Astrocyte (in vitro differentiated cells and primary cell): ENCODE measurements around the gene AUTS2. TPM values are rescaled to one million over a fixed set of nuclear protein-coding genes. Genes with fewer than 3 reads are reported as not detected.
A peak's percentile ranks its signal among the peaks of the same experiment; 100 is the strongest.

Experiments used
- DNase-seq: peaks from one replicate; pipeline ENCODE4 v3.0.0-alpha.2; 2010; ENCODE audit warnings: low read depth
- FAIRE-seq: peaks from 2 replicates; lab custom pipeline; 2011; peaks lifted over from hg19 to GRCh38; lab: Jason Lieb, UNC
- H2AFZ ChIP-seq: 2 replicates; pipeline ENCODE4 v1.6.0; 2012; ENCODE audit warnings: low read depth, low read length, inconsistent platforms
- H3K27ac ChIP-seq: 2 replicates; pipeline ENCODE4 v1.5.1; 2011; ENCODE audit warnings: low read depth, low read length, inconsistent platforms
- H3K27me3 ChIP-seq: 2 replicates; pipeline ENCODE4 v1.6.0; 2011; ENCODE audit warnings: low read length, inconsistent platforms; ENCODE audit not compliant: insufficient read depth
- H3K36me3 ChIP-seq: 2 replicates; pipeline ENCODE4 v1.5.1; 2011; ENCODE audit warnings: low read length, inconsistent platforms; ENCODE audit not compliant: insufficient read depth
- H3K4me1 ChIP-seq: 2 replicates; pipeline ENCODE4 v1.5.1; 2011; ENCODE audit warnings: low read length, inconsistent platforms; ENCODE audit not compliant: insufficient read depth
- H3K4me2 ChIP-seq: 2 replicates; pipeline ENCODE4 v1.6.0; 2012; ENCODE audit warnings: low read length, inconsistent platforms
- H3K4me3 ChIP-seq: 2 replicates; pipeline ENCODE4 v1.5.1; 2011; ENCODE audit warnings: low read depth, mild to moderate bottlenecking, low read length, inconsistent platforms; ENCODE audit not compliant: insufficient read depth
- H3K79me2 ChIP-seq: 2 replicates; pipeline ENCODE4 v1.6.0; 2012; ENCODE audit warnings: mild to moderate bottlenecking, low read length, inconsistent platforms; ENCODE audit not compliant: insufficient read depth
- H3K9ac ChIP-seq: 2 replicates; pipeline ENCODE4 v1.6.0; 2012; ENCODE audit warnings: mild to moderate bottlenecking, low read length, inconsistent platforms
- H3K9me3 ChIP-seq: 2 replicates; pipeline ENCODE4 v1.5.1; 2012; ENCODE audit warnings: low read depth, mild to moderate bottlenecking, low read length, inconsistent platforms; ENCODE audit not compliant: insufficient read depth
- H4K20me1 ChIP-seq: 2 replicates; pipeline ENCODE4 v1.6.0; 2012; ENCODE audit warnings: low read length, inconsistent platforms; ENCODE audit not compliant: insufficient read depth
- H3K27ac Mint-ChIP-seq: one replicate; pipeline ENCODE4 v1.8.0; 2021; ENCODE audit warnings: mild to moderate bottlenecking, mixed read lengths; ENCODE audit not compliant: unreplicated experiment
- H3K27me3 Mint-ChIP-seq: one replicate; pipeline ENCODE4 v1.8.0; 2021; ENCODE audit warnings: low read depth, mixed read lengths; ENCODE audit not compliant: unreplicated experiment
- H3K36me3 Mint-ChIP-seq: one replicate; pipeline ENCODE4 v1.8.0; 2021; ENCODE audit warnings: low read depth, mixed read lengths; ENCODE audit not compliant: unreplicated experiment
- H3K4me1 Mint-ChIP-seq: one replicate; pipeline ENCODE4 v1.8.0; 2021; ENCODE audit warnings: low read depth, mixed read lengths; ENCODE audit not compliant: unreplicated experiment
- H3K4me3 Mint-ChIP-seq: one replicate; pipeline ENCODE4 v1.8.0; 2021; ENCODE audit warnings: mild to moderate bottlenecking, moderate library complexity, mixed read lengths; ENCODE audit not compliant: unreplicated experiment
- H3K9me3 Mint-ChIP-seq: one replicate; pipeline ENCODE4 v1.8.0; 2021; ENCODE audit warnings: mild to moderate bottlenecking, mixed read lengths; ENCODE audit not compliant: unreplicated experiment
- CTCF ChIP-seq: IDR thresholded peaks from 2 replicates; pipeline ENCODE4 v1.5.1; 2011; ENCODE audit warnings: low read depth, mild to moderate bottlenecking, inconsistent platforms, low read length, moderate library complexity; ENCODE audit not compliant: insufficient read depth
- EZH2 ChIP-seq: IDR thresholded peaks from 2 replicates; pipeline ENCODE4 v1.6.1; 2012; ENCODE audit warnings: mild to moderate bottlenecking, low read length, inconsistent platforms; ENCODE audit not compliant: insufficient read depth
- total RNA-seq: library from RNA; stranded (reverse); gene quantifications from 2 replicates; pipeline ENCODE4 v1.2.1, GENCODE V29; 2021

The AUTS2 gene
- total RNA-seq, 1 donor from 2014 or later: 73.2 TPM

DNA sequence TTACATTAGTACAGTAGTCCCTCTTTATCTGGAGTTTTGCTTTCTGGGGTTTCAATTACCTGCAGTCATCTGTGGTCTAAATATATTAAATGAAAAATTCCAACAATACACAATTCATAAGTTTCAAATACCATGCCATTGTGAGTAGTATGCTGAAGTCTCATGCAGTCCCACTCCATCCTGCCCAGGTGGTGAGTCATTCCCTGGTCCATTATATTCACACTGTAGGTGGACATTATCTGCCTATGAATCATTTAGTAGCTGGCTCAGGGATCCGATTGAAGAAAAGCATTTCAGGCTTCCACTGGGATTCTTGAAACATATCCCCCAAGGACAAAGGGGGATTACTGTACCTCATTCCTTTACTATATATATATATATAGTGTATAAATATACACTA is 1235.5 kb downstream of the AUTS2 start:
- H2AFZ ChIP-seq: no peak overlapping the region
- TF ChIP-seq EZH2 (no peak), CTCF (no peak)
- no peaks in the 10 kb centered on the region for H3K79me2 ChIP-seq
- peak overlapping the region; percentile 32 for H3K4me2 ChIP-seq
- peaks cover 8% of the 10 kb centered on the region for H3K27me3 Mint-ChIP-seq
- H3K9ac ChIP-seq: no peak overlapping the region
- H3K27me3 ChIP-seq: no peaks in the 10 kb centered on the region
- H3K9me3 ChIP-seq: peaks cover 15% of the 10 kb centered on the region
- H3K27ac ChIP-seq: peak overlapping the region; percentile 27
- H3K36me3 Mint-ChIP-seq: no peaks in the 10 kb centered on the region
- FAIRE-seq (peak; percentile 26), DNase-seq (peak; percentile 93)
- no peak overlapping the region for H3K4me3 ChIP-seq
- no peak overlapping the region for H3K27ac Mint-ChIP-seq
- no peaks in the 10 kb centered on the region for H4K20me1 ChIP-seq
- no peaks in the 10 kb centered on the region for H3K36me3 ChIP-seq
- peaks cover 12% of the 10 kb centered on the region for H3K4me1 ChIP-seq
- no peak overlapping the region for H3K4me3 Mint-ChIP-seq
- H3K4me1 Mint-ChIP-seq: peaks cover 16% of the 10 kb centered on the region
- peaks cover 14% of the 10 kb centered on the region for H3K9me3 Mint-ChIP-seq

DNA sequence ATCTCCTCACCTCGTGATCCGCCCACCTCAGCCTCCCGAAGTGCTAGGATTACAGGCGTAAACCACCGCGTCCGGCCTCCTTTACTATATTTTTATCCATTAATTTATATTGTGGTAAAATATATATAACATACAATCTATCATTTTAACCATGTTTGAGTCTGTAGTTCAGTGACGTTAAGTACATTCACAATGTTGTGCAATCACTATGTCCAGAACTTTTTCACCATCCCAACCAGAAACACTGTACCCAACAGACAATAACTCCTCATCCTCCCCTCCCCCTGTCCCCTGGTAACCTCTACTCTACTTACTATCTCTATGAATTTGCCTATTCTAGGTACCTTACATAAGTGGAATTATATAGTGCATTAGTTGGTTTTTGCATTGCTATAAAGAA is 1236.1 kb downstream of the AUTS2 start:
- peaks cover 8% of the 10 kb centered on the region for H3K4me1 ChIP-seq
- H3K79me2 ChIP-seq: no peaks in the 10 kb centered on the region
- no peak overlapping the region for H3K27ac ChIP-seq
- Mint-ChIP-seq H3K27me3 (peaks cover 4% of the 10 kb centered on the region), H3K27ac (no peak overlapping the region), H3K36me3 (no peaks in the 10 kb centered on the region), H3K4me1 (peaks cover 12% of the 10 kb centered on the region), H3K9me3 (peaks cover 14% of the 10 kb centered on the region), H3K4me3 (no peak overlapping the region)
- H3K4me3 ChIP-seq: no peak overlapping the region
- FAIRE-seq (no peak), DNase-seq (no peak)
- no peak overlapping the region for H2AFZ ChIP-seq
- no peaks in the 10 kb centered on the region for H3K27me3 ChIP-seq
- H3K9me3 ChIP-seq: peaks cover 15% of the 10 kb centered on the region
- H4K20me1 ChIP-seq: no peaks in the 10 kb centered on the region
- TF ChIP-seq CTCF (no peak), EZH2 (no peak)
- no peak overlapping the region for H3K4me2 ChIP-seq
- no peaks in the 10 kb centered on the region for H3K36me3 ChIP-seq
- H3K9ac ChIP-seq: no peak overlapping the region

DNA sequence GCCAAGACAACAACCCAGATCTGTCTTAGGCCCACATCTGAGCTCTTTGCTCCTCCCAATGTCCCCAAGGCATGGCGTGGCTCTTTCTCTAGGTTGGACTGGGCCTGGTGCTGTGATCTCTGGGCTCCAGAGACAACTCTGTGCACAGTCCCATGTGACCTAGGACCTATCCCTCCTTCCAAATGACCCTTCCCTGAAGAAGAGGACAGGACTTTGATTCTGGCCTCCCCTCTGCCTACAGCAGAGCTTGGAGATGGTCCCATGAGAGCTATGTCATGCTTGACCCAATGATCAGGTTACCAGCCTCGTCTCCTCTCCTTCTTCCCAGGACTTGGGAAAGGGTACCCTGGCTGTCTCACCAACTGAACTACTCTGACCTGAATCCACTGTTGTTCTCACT is 1237.4 kb downstream of the AUTS2 start:
- no peak overlapping the region for H3K27ac Mint-ChIP-seq
- TF ChIP-seq EZH2 (no peak), CTCF (no peak)
- H3K79me2 ChIP-seq: no peaks in the 10 kb centered on the region

More for the DNA sequence above, 1237.4 kb downstream of the AUTS2 start:
- no peaks in the 10 kb centered on the region for H3K27me3 ChIP-seq
- peaks cover 4% of the 10 kb centered on the region for H3K4me1 ChIP-seq
- Mint-ChIP-seq H3K9me3 (peaks cover 14% of the 10 kb centered on the region), H3K36me3 (no peaks in the 10 kb centered on the region), H3K27me3 (no peaks in the 10 kb centered on the region), H3K4me1 (peaks cover 10% of the 10 kb centered on the region), H3K4me3 (no peak overlapping the region)
- FAIRE-seq (no peak), DNase-seq (no peak)
- no peak overlapping the region for H3K27ac ChIP-seq
- no peak overlapping the region for H3K4me2 ChIP-seq
- H4K20me1 ChIP-seq: no peaks in the 10 kb centered on the region
- no peaks in the 10 kb centered on the region for H3K36me3 ChIP-seq
- H2AFZ ChIP-seq: no peak overlapping the region
- H3K4me3 ChIP-seq: no peak overlapping the region
- H3K9ac ChIP-seq: no peak overlapping the region
- peaks cover 15% of the 10 kb centered on the region for H3K9me3 ChIP-seq
